Peyer's patch (tissue), 4 donors: ENCODE measurements around the gene HIBCH. TPM values are rescaled to one million over a fixed set of nuclear protein-coding genes. Genes with fewer than 3 reads are reported as not detected.
A peak's percentile ranks its signal among the peaks of the same experiment; 100 is the strongest.

ENCODE experiments used
- DNase-seq, 3 donors: peaks; one replicate each; pipeline ENCODE4 v3.0.0-alpha.2; 2017 to 2019
- H3K27ac ChIP-seq, 4 donors: fragments of 200-600 bp; sonication (generic); one replicate each; pipeline ENCODE4 v1.5.1; 2016 to 2019
- H3K27me3 ChIP-seq, 2 donors: fragments of 200-600 bp; sonication (generic); one replicate each; pipeline ENCODE4 v1.5.1; 2019
- H3K36me3 ChIP-seq, 3 donors: fragments of 200-600 bp; sonication (generic); one replicate each; pipeline ENCODE4 v1.5.1; 2016 to 2019
- H3K4me1 ChIP-seq, 4 donors: fragments of 200-600 bp; sonication (generic); one replicate each; pipeline ENCODE4 v1.5.1; 2016 to 2019
- H3K4me3 ChIP-seq, 4 donors: fragments of 200-600 bp; sonication (generic); 1 replicate in 3 of 4; 2 replicates in 1 of 4; pipeline ENCODE4 v1.5.1; 2016 to 2019; ENCODE audit warnings: mild to moderate bottlenecking in 1 of 4
- H3K9me3 ChIP-seq, 4 donors: fragments of 200-600 bp; sonication (generic); one replicate each; pipeline ENCODE4 v1.5.1; 2016 to 2019; ENCODE audit warnings: mild to moderate bottlenecking in 1 of 4
- CTCF ChIP-seq, 6 experiments: fragments of 450-650 bp in 4 of 6; fragments of 200-600 bp in 2 of 6; sonication (generic) in 1 of 6; IDR thresholded peaks; one replicate each; pipeline ENCODE4 v1.5.1; 2017 to 2019; ENCODE audit warnings: antibody characterized with exemption in 6 of 6, mild to moderate bottlenecking in 3 of 6, moderate library complexity in 1 of 6
- POLR2A ChIP-seq, 2 donors: fragments of 450-650 bp; IDR thresholded peaks; one replicate each; pipeline ENCODE4 v1.5.1; 2017; ENCODE audit warnings: antibody characterized with exemption in 2 of 2, mild to moderate bottlenecking in 2 of 2, moderate library complexity in 2 of 2
- total RNA-seq, 4 donors: library from RNA; depleted of rRNA; stranded (reverse); fragments of >200 nt; gene quantifications; one replicate each; pipeline ENCODE4 v1.1.0, GENCODE V29; 2016

Gene HIBCH
- total RNA-seq, 4 donors from 2014 or later = 20.0 to 38.8 (median 27.4) TPM

GRCh38 chr2:190217616-190218015 lies 102.0 kb downstream of the HIBCH start:
- no peak for DNase-seq
- Histone ChIP-seq H3K36me3 (no peaks in the 10 kb centered on the region), H3K27me3 (no peaks in the 10 kb centered on the region), H3K9me3 (no peaks in the 10 kb centered on the region), H3K27ac (no peak overlapping the region), H3K4me3 (no peak overlapping the region), H3K4me1 (no peaks in the 10 kb centered on the region)
- TF ChIP-seq POLR2A (IDR thresholded peaks at IDR 0.05) = no peak
- no peak for TF ChIP-seq CTCF (IDR thresholded peaks at IDR 0.05)

GRCh38 chr2:190216829-190217228 lies 102.8 kb downstream of the HIBCH start:
- peak in 1 of 3 donors; percentile 56 for DNase-seq
- TF ChIP-seq CTCF (IDR thresholded peaks at IDR 0.05) (no peak), POLR2A (IDR thresholded peaks at IDR 0.05) (no peak)
- no peaks in the 10 kb centered on the region for H3K36me3 ChIP-seq
- no peak overlapping the region for H3K27ac ChIP-seq
- H3K4me3 ChIP-seq = no peak overlapping the region
- H3K9me3 ChIP-seq = no peaks in the 10 kb centered on the region
- H3K27me3 ChIP-seq = no peaks in the 10 kb centered on the region
- H3K4me1 ChIP-seq = no peaks in the 10 kb centered on the region

GRCh38 chr2:190215620-190216019 lies 104.0 kb downstream of the HIBCH start:
- no peaks in the 10 kb centered on the region for H3K27me3 ChIP-seq
- DNase-seq = no peak
- peaks cover 0 to 3% (median 0%) of the 10 kb centered on the region in 3 donors for H3K36me3 ChIP-seq
- H3K4me3 ChIP-seq = no peak overlapping the region
- TF ChIP-seq POLR2A (IDR thresholded peaks at IDR 0.05) = no peak
- TF ChIP-seq CTCF (IDR thresholded peaks at IDR 0.05) = no peak
- no peak overlapping the region for H3K27ac ChIP-seq
- H3K9me3 ChIP-seq = no peaks in the 10 kb centered on the region
- no peaks in the 10 kb centered on the region for H3K4me1 ChIP-seq

GRCh38 chr2:190214426-190215194 lies 105.0 kb downstream of the HIBCH start:
- peaks cover 0 to 3% (median 0%) of the 10 kb centered on the region in 4 donors for H3K4me1 ChIP-seq
- DNase-seq = no peak
- H3K4me3 ChIP-seq = no peak overlapping the region
- no peaks in the 10 kb centered on the region for H3K9me3 ChIP-seq
- no peaks in the 10 kb centered on the region for H3K27me3 ChIP-seq
- H3K27ac ChIP-seq = no peak overlapping the region
- peaks cover 0 to 3% (median 0%) of the 10 kb centered on the region in 3 donors for H3K36me3 ChIP-seq
- no peak for TF ChIP-seq CTCF (IDR thresholded peaks at IDR 0.05)
- TF ChIP-seq POLR2A (IDR thresholded peaks at IDR 0.05) = no peak

- TF ChIP-seq CTCF (IDR thresholded peaks at IDR 0.05) (no peak), POLR2A (IDR thresholded peaks at IDR 0.05) (no peak)
- peaks cover 0 to 3% (median 0%) of the 10 kb centered on the region in 3 donors for H3K36me3 ChIP-seq
- H3K9me3 ChIP-seq = no peaks in the 10 kb centered on the region
- H3K4me1 ChIP-seq = peaks cover 0 to 3% (median 0%) of the 10 kb centered on the region in 4 donors
- H3K27me3 ChIP-seq = no peaks in the 10 kb centered on the region
- DNase-seq = no peak
- H3K4me3 ChIP-seq = no peak overlapping the region
- no peak overlapping the region for H3K27ac ChIP-seq
These were observed 105.9 kb downstream of the HIBCH start for GRCh38 chr2:190213441-190214335.
